Right lung (tissue), 10 donors: ENCODE results near the gene PTRH1. TPM values are rescaled to one million over a fixed set of nuclear protein-coding genes. Genes with fewer than 3 reads are reported as not detected.
"Not testable (repeated sequence)": the region's sequence is repeated elsewhere in the genome, so short reads cannot be mapped to it uniquely, and the experiment has no call there.

Experiments
- DNase-seq, 2 donors: peaks; one replicate each; pipeline ENCODE4 v3.0.0-alpha.2; 2013
- long read RNA-seq, 8 donors: transcript quantifications; one replicate each; lab custom pipeline, GENCODE V29; 2026
- polyA plus RNA-seq, 5 donors: library from polyadenylated mRNA; unstranded; fragments of 120-200 nt; gene quantifications; one replicate each; pipeline versions ENCODE4 v1.2.1 to v1.2.3, GENCODE V29; 2013; ENCODE audit warnings: inconsistent platforms in 1 of 5, low replicate concordance in 1 of 5; ENCODE audit not compliant: insufficient read length in 5 of 5, insufficient read depth in 1 of 5

The PTRH1 gene, protein sequence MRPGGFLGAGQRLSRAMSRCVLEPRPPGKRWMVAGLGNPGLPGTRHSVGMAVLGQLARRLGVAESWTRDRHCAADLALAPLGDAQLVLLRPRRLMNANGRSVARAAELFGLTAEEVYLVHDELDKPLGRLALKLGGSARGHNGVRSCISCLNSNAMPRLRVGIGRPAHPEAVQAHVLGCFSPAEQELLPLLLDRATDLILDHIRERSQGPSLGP
- polyA plus RNA-seq: 10 to 100 TPM in 1 of 5 donors, 1 to 10 TPM in 4; 4.0 to 11.5 (median 5.6) TPM
- long read RNA-seq, donor 1, transcript PTRH1-208 (5 exons, 814 nt): major isoform, 7 of 9 reads
- long read RNA-seq, donor 1, partial matches to known transcripts: 0 of 9 reads
- long read RNA-seq, donor 1, other reads (novel, unspliced or antisense): 0 of 9 reads
- long read RNA-seq, donor 2, transcript PTRH1-208 (5 exons, 814 nt): major isoform, 6 of 12 reads
- long read RNA-seq, donor 2, partial matches to known transcripts: 0 of 12 reads
- long read RNA-seq, donor 2, other reads (novel, unspliced or antisense): 6 of 12 reads
- long read RNA-seq, donor 3, transcript PTRH1-208 (5 exons, 814 nt): major isoform, 10 of 10 reads
- long read RNA-seq, donor 3, partial matches to known transcripts: 0 of 10 reads
- long read RNA-seq, donor 3, other reads (novel, unspliced or antisense): 0 of 10 reads
- long read RNA-seq, donor 4, partial matches to known transcripts: 0 of 5 reads
- long read RNA-seq, donor 4, other reads (novel, unspliced or antisense): 0 of 5 reads
- long read RNA-seq, donor 5, transcript PTRH1-208 (5 exons, 814 nt): major isoform, 10 of 13 reads
- long read RNA-seq, donor 5, partial matches to known transcripts: 0 of 13 reads
- long read RNA-seq, donor 5, other reads (novel, unspliced or antisense): 0 of 13 reads
- long read RNA-seq, donor 6, transcript PTRH1-208 (5 exons, 814 nt): major isoform, 11 of 17 reads
- long read RNA-seq, donor 6, partial matches to known transcripts: 5 of 17 reads
- long read RNA-seq, donor 6, other reads (novel, unspliced or antisense): 0 of 17 reads
- long read RNA-seq, donor 7, transcript PTRH1-208 (5 exons, 814 nt): major isoform, 6 of 7 reads
- long read RNA-seq, donor 7, partial matches to known transcripts: 0 of 7 reads
- long read RNA-seq, donor 7, other reads (novel, unspliced or antisense): 0 of 7 reads
- long read RNA-seq, donor 8, partial matches to known transcripts: 0 of 3 reads
- long read RNA-seq, donor 8, other reads (novel, unspliced or antisense): 0 of 3 reads

DNA sequence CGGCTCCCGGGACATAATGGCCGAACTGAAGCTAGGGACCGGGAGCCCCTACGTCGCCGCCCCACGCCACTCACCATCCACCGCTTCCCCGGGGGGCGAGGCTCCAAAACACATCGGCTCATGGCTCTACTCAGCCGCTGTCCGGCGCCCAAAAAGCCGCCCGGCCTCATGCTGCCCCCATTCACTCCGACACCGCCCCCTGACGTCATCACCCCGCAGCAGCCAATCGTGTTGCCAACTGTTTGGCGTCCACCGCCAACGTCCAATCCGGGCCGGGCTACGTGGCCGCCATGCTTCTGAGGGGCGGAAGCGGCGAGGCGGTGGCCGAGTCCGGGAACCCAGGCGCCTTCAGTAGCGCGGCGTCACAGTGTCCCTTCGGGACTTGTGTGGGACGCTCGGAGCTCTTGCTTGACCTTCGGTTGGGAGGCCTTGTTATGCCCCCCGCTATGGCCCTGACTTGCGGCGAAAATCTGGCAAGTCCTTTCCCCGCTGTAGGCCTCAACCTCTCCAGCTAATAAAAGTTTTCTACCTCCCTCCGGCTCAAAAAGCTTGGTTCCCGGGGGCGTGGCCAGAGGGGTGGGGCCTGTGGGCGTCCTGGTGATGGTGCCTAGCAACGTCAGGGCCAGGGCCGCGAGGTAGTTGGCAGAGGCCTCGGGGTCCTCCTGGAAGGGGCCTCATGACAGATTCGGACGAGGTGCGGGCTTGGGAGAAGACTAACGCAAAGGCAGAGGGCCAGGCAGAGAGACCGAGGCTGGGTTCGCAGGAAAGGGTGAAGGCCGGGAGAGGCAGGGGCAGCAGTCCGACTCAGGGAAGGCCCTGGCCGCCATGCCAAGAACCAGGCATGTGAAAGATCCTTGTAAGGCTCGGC, at the start of gene PTRH1, which contains the start of gene TTC16:
Gene PTRH1, minus strand, starts transcription at position 194 of the 868 bp plus-strand sequence. Its CDS starts 24 bp downstream, at position 170.
Gene TTC16, plus strand, starts transcription at position 610 of the 868 bp plus-strand sequence. Its CDS starts 67 bp downstream, at position 677.
- peak; percentile 96 for DNase-seq

DNA sequence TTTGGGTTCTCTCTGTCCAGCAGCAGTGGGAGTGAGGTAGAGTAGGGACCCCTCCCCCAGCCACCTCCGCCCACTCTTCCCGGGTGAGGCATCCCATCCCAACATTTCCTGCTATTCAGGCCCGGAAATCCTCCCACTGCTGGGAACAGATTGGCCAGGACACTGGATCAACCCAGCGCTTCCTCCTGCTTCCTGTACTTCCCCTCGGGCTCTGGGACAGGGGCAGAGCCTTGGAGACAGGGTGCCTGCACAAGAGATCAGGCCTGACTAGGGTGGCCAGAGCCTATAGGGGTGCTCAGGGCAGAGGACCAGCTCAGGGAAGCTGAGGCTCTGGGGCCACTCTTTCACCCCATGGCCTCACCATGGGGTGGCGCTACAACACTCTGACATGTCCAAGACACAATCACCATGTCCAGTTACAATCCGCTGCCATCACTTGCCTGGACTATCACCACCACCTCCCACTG, 48.5 kb upstream of the PTRH1 start:
- DNase-seq: no peak

DNA sequence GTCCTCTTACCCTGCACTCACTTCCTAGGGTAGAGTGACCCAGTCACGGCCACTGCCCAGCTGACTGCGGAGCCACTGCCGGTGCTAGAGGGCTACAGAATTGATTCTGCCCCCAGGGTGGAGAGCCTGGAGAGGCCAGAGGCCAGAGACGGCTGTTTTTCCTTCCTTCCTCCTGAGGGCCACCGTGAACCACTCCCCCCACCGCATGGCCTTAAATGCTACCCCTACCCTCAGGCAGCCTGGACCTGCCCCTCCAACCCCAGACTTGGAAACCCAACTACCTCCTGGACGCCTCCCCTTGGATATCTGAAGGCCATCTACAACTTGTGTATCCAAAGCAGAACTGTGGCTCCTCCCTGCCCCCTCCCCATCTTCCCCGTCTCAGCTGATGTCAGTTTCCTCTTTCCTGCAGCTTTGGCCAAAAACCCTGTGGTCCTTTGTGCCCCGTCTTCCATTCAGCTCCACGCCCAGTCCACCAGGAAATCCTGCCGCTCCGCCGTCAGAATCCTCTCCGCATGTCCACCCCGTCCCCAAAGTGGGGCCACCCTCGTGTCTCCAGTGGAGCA, 46.7 kb upstream of the PTRH1 start:
- DNase-seq: no peak

DNA sequence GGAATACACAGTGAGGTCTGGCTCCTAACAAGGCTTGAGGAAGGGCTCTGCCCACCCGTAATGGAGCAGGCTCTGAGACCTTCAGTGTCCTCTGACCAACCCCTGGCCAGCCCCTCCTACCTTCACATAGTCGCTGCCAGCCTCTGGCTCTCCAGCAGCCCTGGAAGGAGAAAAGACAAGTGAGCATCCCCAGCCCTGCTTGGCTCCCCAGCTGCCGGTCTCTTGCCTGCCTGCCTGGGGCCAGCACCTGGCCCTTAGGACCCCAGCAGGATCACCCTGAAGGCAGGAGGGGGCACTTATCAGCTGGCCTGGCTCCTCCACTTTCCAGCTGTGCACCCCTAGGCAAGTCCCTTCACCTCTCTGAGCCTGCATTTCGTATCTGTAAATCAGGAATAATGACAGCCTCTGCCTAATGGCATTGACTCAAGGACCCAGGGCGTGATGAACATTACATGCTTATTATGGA, 46.1 kb upstream of the PTRH1 start:
- DNase-seq: no peak

DNA sequence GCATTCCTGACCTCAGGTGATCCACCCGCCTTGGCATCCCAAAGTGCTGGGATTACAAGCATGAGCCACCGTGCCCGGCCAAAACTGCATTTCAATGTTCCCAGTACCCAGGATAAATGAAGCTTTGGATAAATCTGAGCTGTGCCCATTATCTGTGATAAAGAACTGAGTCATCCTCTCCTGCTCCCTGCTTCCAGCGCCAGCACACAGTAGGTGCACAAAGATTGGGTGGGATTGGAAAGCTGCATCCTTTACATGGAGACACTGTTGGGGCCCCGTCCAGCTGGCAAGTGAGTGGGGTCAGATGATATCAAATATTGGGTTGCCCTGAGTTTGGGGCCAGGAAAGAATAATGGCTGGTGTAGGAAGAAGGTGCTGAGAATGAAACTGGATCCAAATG, 45.6 kb upstream of the PTRH1 start:
- DNase-seq: no peak

DNA sequence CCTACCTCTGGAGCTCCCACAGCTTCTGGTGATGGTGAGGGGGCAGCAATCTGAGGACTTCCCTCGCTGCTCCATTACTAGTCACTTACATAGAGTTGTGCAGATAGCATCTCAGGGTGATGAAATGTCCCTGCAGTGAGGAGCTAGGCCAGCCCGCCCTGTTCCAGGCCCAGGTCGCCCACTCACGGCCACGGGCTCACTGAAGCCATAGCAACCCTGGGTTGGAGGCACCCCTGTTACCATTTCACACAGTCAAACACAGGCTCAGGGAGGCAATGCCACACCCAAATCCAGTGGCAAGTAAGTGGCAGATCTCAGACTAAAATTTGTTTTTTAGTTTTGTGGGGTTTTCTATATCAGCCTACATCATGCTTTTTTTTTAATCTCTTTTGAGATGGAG, 43.4 kb upstream of the PTRH1 start:
- no peak for DNase-seq

DNA sequence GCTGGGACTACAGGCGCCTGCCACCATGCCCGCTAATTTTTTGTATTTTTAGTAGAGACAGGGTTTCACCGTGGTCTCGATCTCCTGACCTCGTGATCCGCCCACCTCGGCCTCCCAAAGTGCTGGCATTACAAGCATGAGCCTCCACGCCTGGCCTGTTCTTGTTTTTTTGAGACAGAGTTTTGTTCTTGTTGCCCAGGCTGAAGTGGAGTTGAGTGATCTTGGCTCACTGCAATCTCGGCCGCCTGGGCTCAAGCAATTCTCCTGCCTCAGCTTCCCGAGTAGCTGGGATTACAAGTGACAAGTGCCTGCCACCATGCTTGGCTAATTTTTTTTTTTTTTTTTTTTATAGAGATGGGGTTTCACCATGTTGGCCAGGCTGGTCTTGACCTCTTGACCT, 41.3 kb upstream of the PTRH1 start:
- not testable (repeated sequence) for DNase-seq

DNA sequence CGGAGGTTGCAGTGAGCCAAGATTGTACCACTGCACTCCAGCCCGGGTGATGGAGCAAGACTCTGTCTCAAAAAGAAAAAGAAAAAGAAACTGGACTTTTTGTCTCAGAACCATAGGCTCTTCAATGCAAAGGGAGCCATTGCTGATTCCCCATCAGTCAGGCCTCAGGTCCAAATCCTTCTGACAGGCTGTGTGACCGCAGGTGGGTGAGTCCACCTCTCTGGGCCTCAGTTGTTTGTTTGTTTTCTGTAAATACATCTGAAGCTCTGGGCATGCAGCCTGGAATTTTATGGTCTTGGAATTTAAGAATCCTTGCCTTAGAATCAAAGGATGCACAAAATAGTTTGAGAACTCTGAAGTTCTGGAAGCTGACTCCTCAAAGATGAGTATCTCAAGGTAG, 40.8 kb upstream of the PTRH1 start:
- DNase-seq: no peak

DNA sequence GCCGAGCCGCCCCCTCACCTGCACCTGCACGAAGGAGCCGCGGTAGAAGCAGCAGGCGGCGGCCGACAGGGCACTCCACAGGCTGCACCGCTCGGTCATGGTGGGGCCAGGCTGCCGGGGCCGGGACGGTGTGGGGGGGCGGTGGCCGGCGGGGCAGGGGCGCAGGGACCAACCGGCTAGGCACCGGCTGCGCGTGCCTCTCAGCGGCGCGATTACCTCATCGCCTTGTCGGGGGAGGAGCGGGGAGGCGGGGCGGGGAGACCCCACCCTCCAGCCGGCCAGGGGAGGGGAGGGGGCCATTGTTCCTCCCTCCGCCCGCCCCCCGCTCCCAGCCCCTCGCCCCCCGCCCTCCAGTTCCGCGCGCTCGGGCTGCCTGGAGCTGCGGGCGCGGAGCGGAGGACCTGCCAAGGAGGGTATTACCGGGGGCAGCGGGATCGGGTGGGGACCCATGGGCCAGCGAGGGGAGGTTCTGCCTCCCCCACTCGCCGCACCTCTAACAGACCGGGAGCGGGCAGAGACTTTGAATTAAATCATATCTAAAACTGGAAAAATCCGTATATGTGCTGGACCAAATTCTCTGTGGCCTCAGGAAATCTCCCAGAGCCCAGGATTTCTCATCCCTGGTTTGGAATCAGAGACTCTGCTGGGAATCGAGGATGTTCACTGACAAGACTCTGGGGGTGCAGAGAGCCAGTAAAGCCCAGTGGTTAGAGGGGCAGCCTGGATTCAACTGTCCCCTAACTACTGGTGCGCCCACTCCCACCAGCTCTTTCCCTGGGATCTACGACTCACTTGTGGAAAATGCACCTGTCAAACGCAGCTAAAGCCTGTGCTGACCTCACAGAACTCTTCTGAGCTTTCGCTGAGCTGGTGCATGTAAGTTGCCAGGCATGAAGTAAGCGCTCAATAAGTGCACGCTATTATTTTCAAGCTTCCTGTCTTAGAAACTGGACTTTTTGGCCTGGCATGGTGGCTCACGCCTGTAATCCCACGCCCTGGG, 39.9 kb upstream of the PTRH1 start:
- no peak for DNase-seq

DNA sequence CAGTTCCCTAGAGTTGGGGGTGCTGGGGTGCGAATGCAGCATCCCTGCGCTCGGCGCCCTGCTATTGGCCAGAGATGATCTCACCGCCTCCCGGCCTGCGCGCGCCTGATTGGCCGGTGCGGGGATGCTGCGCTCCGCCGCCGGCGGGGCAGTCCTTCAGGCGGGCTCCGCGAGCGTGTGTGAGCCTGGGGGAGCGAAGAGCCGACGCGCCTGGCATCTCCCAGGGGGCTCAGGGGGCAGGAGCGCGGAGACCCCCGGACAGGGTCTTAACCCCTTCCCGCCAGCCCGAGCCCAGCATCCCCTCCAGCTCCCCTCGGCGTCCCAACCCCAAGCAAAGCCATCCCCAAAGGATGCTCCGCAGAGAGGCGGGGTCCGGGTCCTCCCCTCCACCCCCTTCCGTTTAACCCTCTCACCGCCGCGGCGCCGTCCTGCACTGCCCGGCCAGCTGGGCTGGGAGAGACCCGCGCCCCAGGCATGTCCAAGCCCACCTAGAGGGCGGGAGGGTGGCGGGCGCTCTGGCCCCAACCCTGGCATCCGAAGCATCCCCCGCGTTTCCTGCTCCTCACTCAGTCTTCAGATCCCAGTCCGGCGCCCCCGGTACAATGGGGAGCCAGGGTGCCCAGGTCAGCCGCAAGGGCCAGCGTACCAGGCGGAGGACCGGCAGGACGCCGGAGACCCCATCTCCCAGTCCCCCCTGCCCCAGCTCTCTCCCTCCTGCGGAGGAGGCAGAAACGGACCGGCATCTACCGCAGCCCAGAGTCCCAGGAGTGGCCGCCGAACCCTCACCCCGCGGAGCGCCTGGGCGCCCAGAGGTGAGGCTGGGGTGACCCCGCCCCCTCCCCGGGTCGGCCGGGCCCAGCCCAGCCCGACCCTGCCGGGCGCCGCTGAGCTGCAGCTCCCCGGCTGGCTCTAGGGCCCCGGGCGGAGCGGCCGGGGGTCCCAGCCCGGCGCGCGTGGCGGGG, 38.9 kb upstream of the PTRH1 start:
- no peak for DNase-seq

DNA sequence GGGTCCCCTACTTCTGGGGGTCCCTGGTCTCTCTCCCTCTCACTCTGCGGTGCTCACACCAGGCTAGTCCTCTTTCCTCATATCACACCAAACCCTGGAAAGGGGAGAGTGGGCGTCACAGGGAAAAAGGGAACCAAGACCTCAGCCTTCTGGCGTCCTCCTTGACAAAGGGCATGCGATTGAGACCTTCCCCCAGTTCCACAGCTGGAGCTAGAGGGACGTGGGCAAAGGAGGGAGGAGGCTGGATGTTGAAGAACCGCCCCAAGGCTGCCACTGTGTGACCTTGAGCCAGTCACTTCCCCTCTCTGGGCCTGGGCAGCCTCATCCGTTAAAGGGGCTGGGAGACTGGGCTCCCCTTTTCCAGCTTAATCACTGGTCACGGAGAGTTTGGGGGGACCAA, 38.2 kb upstream of the PTRH1 start:
- DNase-seq: no peak

DNA sequence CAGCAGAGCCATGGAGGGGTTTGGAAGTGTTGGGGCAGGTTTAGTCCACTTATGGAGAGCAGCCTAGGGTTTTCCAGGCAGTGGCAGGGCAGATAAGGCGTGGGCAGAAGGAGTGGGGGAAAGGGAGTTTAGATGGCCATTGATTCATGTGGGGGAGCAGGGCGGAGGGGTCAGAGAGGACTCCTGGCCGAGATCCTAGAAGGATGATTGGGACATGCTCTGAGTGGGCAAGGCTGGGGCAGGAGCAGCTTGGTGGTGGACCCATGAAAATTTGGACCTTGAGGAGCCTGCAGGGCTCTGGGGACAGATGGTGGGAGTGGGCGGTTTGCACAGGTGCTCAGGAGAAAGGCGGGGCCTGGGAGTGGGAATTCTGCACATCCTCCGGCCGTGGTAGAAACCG, 37.7 kb upstream of the PTRH1 start:
- no peak for DNase-seq

DNA sequence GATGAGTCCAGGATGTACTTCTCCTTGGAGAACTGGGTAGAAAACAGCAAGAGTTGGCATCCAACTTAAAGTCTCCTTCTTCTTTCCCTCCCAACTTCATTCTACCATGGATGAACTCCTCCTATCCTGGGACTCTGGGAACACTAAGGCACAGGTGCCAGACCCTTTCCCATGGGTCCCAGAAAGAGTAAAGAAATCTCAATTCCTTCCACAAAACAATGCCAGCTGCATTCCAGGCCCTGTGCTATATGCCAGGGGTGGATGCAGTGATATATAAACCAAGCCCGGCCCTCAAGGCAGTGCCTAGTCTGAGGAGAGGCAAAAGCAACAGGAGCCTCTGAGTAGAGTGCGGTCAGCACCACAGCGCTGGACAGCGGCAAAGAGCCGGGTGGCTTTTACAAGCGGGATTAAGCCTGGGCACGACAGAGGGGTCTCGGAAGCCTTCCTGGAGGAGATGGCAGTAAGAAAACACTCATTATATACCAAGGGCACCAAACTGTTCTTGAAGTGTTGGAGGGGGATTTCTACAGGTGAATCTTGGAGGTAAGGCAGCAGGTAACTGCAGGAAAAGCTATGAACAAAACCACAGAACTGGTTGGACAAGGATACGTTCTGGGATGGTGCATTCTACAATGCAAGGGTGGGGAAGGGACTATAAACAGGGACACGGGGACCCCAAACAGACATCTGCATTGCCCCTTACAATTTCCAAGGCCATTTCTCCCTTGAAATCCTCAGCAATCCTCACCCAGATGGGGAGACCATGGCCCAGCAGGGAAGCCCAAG, 36.0 kb upstream of the PTRH1 start:
- no peak for DNase-seq

DNA sequence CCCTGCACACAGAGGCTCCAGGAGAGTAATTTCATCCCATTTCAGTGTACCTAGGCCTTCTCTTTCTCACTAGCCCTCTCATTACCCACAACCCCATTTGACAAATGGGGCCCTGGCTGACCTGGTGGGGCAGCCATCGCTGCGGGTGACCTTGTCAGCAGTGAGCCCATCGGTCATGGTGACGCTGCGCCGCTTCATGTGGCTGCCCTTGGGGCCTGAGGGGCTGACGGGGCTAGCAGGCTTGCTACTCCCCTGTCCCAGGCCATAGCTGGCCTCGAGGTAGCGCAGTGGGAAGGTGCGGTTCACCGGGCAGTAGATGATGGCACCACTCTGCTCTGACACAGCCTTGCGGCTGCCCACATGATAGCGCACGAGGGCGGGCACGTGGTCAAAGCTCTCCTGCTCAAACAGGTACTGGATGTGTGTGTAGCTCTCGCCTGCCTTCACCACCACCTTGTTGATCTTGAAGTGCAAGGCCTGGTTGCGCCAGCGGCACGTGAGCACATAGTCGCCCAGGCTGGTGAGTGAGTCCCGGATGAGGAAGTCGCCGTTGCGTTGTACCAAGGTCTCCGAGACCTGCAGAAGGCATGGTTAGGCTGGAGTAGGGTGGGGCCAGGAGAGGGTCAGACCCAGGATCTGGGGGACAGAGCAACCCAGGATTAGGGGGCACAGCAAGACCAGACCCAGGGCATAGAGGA, 33.8 kb upstream of the PTRH1 start:
- DNase-seq: no peak

DNA sequence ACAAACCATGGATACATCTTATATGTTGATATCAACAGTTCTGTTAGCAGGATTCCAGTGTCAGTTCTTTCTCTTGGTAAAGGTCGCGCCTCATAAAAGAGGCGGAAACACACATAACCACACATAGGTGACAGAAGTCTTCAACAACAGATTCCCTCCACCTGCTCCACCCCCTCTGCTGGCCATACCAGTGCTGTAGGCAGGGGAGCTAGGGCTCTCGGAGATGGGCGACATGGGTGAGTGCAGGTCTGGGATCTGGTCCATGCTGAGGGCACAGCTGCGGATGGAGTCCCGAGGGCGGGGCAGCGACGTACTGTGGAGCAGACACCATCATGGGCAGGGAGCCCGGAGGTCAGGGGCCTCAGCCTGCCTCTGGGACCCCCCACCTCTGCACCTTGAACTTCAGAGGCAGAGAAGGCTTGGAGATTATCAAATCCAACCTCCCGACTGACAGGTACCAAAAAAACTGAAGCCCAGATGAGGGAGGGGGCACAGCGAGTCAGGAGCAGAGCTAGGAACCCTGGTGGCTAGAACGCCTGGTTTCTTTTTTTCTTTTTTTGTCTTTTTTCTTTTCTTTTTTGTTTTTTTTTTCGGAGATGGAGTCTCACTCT, 31.6 kb upstream of the PTRH1 start:
- no peak for DNase-seq
